NCI-H69 (cell line): ENCODE measurements around the gene PRKD1.
"Not testable (repeated sequence)": the region's sequence is repeated elsewhere in the genome, so short reads cannot be mapped to it uniquely, and the experiment has no call there.

Experiments used
- DNase-seq: peaks from one replicate; lab custom pipeline; 2025; lab: John Stamatoyannopoulos, UW

PRKD1 gene

GRCh38 chr14:29799464-29800095, 128.1 kb downstream of the PRKD1 start:
- DNase-seq: peak; percentile 48

GRCh38 chr14:29798811-29799210, 128.8 kb downstream of the PRKD1 start:
- DNase-seq: no peak

GRCh38 chr14:29798108-29798663, 129.5 kb downstream of the PRKD1 start:
- DNase-seq: no peak

- no peak for DNase-seq
These were observed 130.8 kb downstream of the PRKD1 start for GRCh38 chr14:29796853-29797252.

- DNase-seq: no peak
These were observed 138.2 kb downstream of the PRKD1 start for GRCh38 chr14:29789475-29789874.

GRCh38 chr14:29788093-29788492, 139.6 kb downstream of the PRKD1 start:
- DNase-seq: no peak

GRCh38 chr14:29783556-29783955, 144.1 kb downstream of the PRKD1 start:
- no peak for DNase-seq

GRCh38 chr14:29782041-29782440, 145.6 kb downstream of the PRKD1 start:
- DNase-seq: no peak

- not testable (repeated sequence) for DNase-seq
These were observed 150.5 kb downstream of the PRKD1 start for GRCh38 chr14:29777142-29777541.

GRCh38 chr14:29773990-29774389, 153.7 kb downstream of the PRKD1 start:
- DNase-seq: peak; percentile 50

- DNase-seq: peak; percentile 41
These were observed 164.2 kb downstream of the PRKD1 start for GRCh38 chr14:29763342-29763858.

- peak; percentile 19 for DNase-seq
These were observed 167.9 kb downstream of the PRKD1 start for GRCh38 chr14:29759521-29760340.

GRCh38 chr14:29757711-29758233, 169.9 kb downstream of the PRKD1 start:
- DNase-seq: peak; percentile 85

- DNase-seq: peak; percentile 87
These were observed 170.4 kb downstream of the PRKD1 start for GRCh38 chr14:29757188-29757680.

- DNase-seq: no peak
These were observed 171.6 kb downstream of the PRKD1 start for GRCh38 chr14:29756019-29756385.

GRCh38 chr14:29755311-29756018, 172.2 kb downstream of the PRKD1 start:
- DNase-seq: peak; percentile 48

- DNase-seq: no peak
These were observed 173.5 kb downstream of the PRKD1 start for GRCh38 chr14:29754134-29754533.

- DNase-seq: peak; percentile 43
These were observed 175.3 kb downstream of the PRKD1 start for GRCh38 chr14:29752221-29752923.

GRCh38 chr14:29749829-29750228, 177.8 kb downstream of the PRKD1 start:
- DNase-seq: peak; percentile 55

GRCh38 chr14:29749327-29749726, 178.3 kb downstream of the PRKD1 start:
- DNase-seq: peak; percentile 85

GRCh38 chr14:29745863-29746262, 181.8 kb downstream of the PRKD1 start:
- no peak for DNase-seq
